Osteocyte (in vitro differentiated cells): ENCODE measurements around the gene ZNF844. TPM values are rescaled to one million over a fixed set of nuclear protein-coding genes. Genes with fewer than 3 reads are reported as not detected.

ENCODE experiments used
- DNase-seq: peaks from one replicate; pipeline ENCODE4 v3.0.0; 2021; ENCODE audit warnings: mixed read lengths; ENCODE audit not compliant: unreplicated experiment; ENCODE audit errors: extremely low spot score
- H3K27ac Mint-ChIP-seq: one replicate; pipeline ENCODE4 v1.8.0; 2021; ENCODE audit warnings: mild to moderate bottlenecking, mixed read lengths; ENCODE audit not compliant: unreplicated experiment
- H3K27me3 Mint-ChIP-seq: one replicate; pipeline ENCODE4 v1.8.0; 2021; ENCODE audit warnings: mixed read lengths; ENCODE audit not compliant: unreplicated experiment
- H3K36me3 Mint-ChIP-seq: one replicate; pipeline ENCODE4 v1.8.0; 2021; ENCODE audit warnings: mixed read lengths; ENCODE audit not compliant: unreplicated experiment
- H3K4me1 Mint-ChIP-seq: one replicate; pipeline ENCODE4 v1.8.0; 2021; ENCODE audit warnings: mixed read lengths; ENCODE audit not compliant: unreplicated experiment
- H3K4me3 Mint-ChIP-seq: one replicate; pipeline ENCODE4 v1.8.0; 2021; ENCODE audit warnings: mild to moderate bottlenecking, moderate library complexity, mixed read lengths; ENCODE audit not compliant: unreplicated experiment
- H3K9me3 Mint-ChIP-seq: one replicate; pipeline ENCODE4 v1.8.0; 2021; ENCODE audit warnings: mixed read lengths; ENCODE audit not compliant: unreplicated experiment
- CTCF ChIP-seq: fragments of 200-600 bp; sonication (generic); IDR thresholded peaks from 2 replicates; pipeline ENCODE4 v1.5.0; 2021; ENCODE audit warnings: antibody characterized with exemption, mild to moderate bottlenecking, moderate library complexity
- long read RNA-seq: library from polyadenylated mRNA; unstranded; transcript quantifications from one replicate; pipeline ENCODE4 v2.0.0, GENCODE V29; 2021
- total RNA-seq: library from RNA; stranded (reverse); gene quantifications from 2 replicates; pipeline ENCODE4 v1.2.1, GENCODE V29; 2021

The ZNF844 gene
- 10.2 and 12.7 TPM in 2 replicates for total RNA-seq
- long read RNA-seq, full-length matches to known transcripts = 10 of 13 reads
- long read RNA-seq, partial matches to known transcripts = 0 of 13 reads
- long read RNA-seq, other reads (novel, unspliced or antisense) = 3 of 13 reads

GRCh38 chr19:12064590-12065538 lies at the start of gene ZNF844:
Gene ZNF844, plus strand, starts transcription at chr19:12064731. Its CDS starts 143 bp downstream, at chr19:12064874.
- no peaks in the 10 kb centered on the region for H3K9me3 Mint-ChIP-seq
- H3K4me1 Mint-ChIP-seq = peaks cover 6% of the 10 kb centered on the region
- H3K36me3 Mint-ChIP-seq = peaks cover 17% of the 10 kb centered on the region
- peak within 1 kb of the TSS; percentile 97 for H3K27ac Mint-ChIP-seq
- TF ChIP-seq CTCF = no peak
- H3K4me3 Mint-ChIP-seq = peak within 1 kb of the TSS; percentile 90
- H3K27me3 Mint-ChIP-seq = no peaks in the 10 kb centered on the region
- DNase-seq = peak; percentile 97

GRCh38 chr19:12015015-12015752 lies 49.3 kb upstream of the ZNF844 start:
- no peak for DNase-seq
- no peak overlapping the region for H3K27ac Mint-ChIP-seq
- peaks cover 29% of the 10 kb centered on the region for H3K9me3 Mint-ChIP-seq
- H3K4me1 Mint-ChIP-seq = no peaks in the 10 kb centered on the region
- peaks cover 64% of the 10 kb centered on the region for H3K36me3 Mint-ChIP-seq
- TF ChIP-seq CTCF = no peak
- no peaks in the 10 kb centered on the region for H3K27me3 Mint-ChIP-seq
- no peak overlapping the region for H3K4me3 Mint-ChIP-seq

- no peak for TF ChIP-seq CTCF
- no peak for DNase-seq
- no peak overlapping the region for H3K27ac Mint-ChIP-seq
- no peaks in the 10 kb centered on the region for H3K27me3 Mint-ChIP-seq
- H3K9me3 Mint-ChIP-seq = peaks cover 29% of the 10 kb centered on the region
- peaks cover 64% of the 10 kb centered on the region for H3K36me3 Mint-ChIP-seq
- H3K4me3 Mint-ChIP-seq = no peak overlapping the region
- no peaks in the 10 kb centered on the region for H3K4me1 Mint-ChIP-seq
Observed at GRCh38 chr19:12015753-12016116, 48.8 kb upstream of the ZNF844 start.

GRCh38 chr19:12034198-12034597 lies 30.3 kb upstream of the ZNF844 start:
- Mint-ChIP-seq H3K4me1 (peaks cover 16% of the 10 kb centered on the region), H3K27me3 (no peaks in the 10 kb centered on the region), H3K4me3 (peak overlapping the region; percentile 93), H3K27ac (peak overlapping the region; percentile 91), H3K36me3 (peaks cover 13% of the 10 kb centered on the region), H3K9me3 (no peaks in the 10 kb centered on the region)
- TF ChIP-seq CTCF = no peak
- DNase-seq = no peak
